Measurements from ENCODE around the gene TGFB1. TPM values are rescaled to one million over a fixed set of nuclear protein-coding genes. Genes with fewer than 3 reads are reported as not detected.
A peak's percentile ranks its signal among the peaks of the same experiment; 100 is the strongest.
"Not testable (repeated sequence)": the region's sequence is repeated elsewhere in the genome, so short reads cannot be mapped to it uniquely, and the experiment has no call there.

TGFB1 gene
- total RNA-seq, 8 experiments from 2014 or later, result 0.71 to 42.7 (median 4.8) TPM

DNA sequence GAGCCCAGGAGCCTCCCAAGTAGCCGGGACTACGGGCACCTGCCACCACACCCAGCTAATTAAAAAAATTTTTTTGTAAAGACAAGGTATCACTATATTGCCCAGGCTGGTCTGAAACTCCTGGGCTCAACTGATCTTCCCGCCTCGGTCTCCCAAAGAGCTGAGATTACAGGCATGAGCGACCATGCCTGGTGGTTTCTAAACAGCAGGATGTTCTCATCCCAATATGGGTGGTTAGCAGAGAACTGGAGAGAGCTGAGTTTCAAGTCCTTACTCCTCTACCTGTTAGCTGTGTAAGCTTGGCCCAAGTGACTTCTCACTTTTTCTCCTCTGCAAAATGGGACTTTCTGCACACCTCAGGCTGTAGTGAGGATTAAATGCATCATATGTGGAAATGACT, 30.6 kb upstream of the TGFB1 start:
- WGBS, 10 experiments, result 83 to 100% (median 83%) methylated on average over 1 to 4 of the region's 5 CpGs; no CpG with 5 or more reads in 7 of the 10 experiments
- no peak for ATAC-seq (replicated peaks in 6 of 8)
- in situ Hi-C loops (cut with MboI; ENCODE audit: low pct_unique_long_range_greater_than_20kb in 2 of 9, low sequenced_read_pairs in 9 of 9, unreplicated experiment in 9 of 9), result no loop called here
- Histone ChIP-seq H3K4me3 (no peak overlapping the region), H3K4me1 (replicated peaks in 1 of 2) (no peaks in the 10 kb centered on the region), H3K27ac (no peak overlapping the region)

DNA sequence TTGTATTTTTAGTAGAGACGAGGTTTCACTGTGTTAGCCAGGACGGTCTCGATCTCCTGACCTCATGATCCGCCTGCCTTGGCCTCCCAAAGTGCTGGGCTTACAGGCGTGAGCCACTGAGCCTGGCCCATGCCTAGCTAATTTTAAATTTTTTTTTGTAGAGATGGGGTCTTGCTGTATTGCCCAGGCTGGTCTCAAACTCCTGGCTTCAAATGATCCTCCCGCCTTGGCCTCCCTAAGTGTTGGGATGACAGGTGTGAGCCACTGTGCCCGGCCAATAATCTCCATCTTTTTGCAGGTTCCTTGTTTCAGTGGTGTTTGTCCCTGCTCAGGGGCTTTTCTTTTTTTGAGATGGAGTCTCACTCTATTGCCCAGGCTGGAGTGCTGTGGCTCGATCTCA, 27.8 kb upstream of the TGFB1 start:
- 80 to 100% (median 94%) methylated on average over 1 to 5 of the region's 8 CpGs; no CpG with 5 or more reads in 3 of the 10 experiments for WGBS, 10 experiments
- H3K27ac ChIP-seq; H3K4me3 ChIP-seq; H3K4me1 ChIP-seq (replicated peaks in 1 of 2); ATAC-seq (replicated peaks in 6 of 8); in situ Hi-C loops (cut with MboI; ENCODE audit: low pct_unique_long_range_greater_than_20kb in 2 of 9, low sequenced_read_pairs in 9 of 9, unreplicated experiment in 9 of 9): not testable (repeated sequence)

DNA sequence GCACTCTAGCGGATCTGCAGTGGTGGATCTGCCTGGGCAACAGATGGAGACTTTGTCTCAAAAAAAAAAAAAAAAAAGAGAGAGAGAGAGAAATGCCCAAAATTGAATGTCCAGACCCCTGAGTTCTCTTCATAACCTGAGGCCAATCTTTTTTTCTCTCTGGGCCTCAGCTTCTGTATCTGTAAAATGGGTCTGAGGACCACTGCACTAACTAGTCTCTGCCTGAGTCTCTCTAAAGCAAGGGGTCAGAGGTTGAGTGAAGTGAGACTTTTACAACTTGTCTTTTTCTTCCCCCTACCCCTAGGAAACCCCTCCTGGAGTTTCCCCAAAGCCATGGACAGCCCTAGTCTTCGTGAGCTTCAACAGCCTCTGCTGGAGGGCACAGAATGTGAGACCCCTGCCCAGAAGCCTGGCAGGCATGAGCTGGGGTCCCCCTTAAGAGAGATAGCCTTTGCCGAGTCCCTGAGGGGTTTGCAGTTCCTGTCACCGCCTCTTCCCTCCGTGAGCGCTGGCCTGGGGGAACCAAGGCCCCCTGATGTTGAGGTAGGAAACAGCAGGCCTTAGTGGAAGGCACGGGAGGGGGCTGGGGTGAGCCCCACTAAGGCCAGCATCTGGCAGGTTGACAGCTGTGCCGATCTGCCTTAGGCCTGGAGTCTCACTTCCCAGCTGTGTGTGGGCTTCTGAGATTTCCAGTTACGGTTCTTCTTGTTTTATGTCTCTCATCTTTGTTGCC, 24.4 kb upstream of the TGFB1 start:
- in situ Hi-C loops (cut with MboI; ENCODE audit: low pct_unique_long_range_greater_than_20kb in 2 of 9, low sequenced_read_pairs in 9 of 9, unreplicated experiment in 9 of 9), result no loop called here
- WGBS, 10 experiments, result 10 to 100% (median 80%) methylated on average over 1 to 2 of the region's 9 CpGs; no CpG with 5 or more reads in 5 of the 10 experiments
- H3K27ac ChIP-seq, result no peak overlapping the region
- no peak overlapping the region for H3K4me3 ChIP-seq
- no peaks in the 10 kb centered on the region for H3K4me1 ChIP-seq (replicated peaks in 1 of 2)
- peak in 1 of 8 experiments; percentile 3 for ATAC-seq (replicated peaks in 6 of 8)

DNA sequence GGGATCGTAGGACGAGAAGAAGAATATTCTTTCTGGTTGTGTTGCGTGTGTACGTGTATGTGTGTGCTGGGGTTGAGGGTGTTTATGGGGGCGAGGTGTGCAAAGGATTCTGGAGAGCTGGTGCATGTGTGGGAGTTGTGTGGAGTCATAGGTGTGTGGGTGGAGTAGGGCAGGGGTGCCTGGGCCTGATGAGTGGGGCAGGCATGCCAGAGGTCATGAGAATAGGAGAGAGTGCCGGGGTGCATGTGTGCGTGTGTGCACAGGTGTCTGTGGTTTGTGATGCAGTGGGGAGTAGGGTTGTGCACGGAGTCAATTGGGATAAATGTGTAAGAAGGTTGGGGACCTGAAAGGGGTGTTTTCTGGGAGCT, 23.3 kb upstream of the TGFB1 start:
- Histone ChIP-seq H3K27ac (no peak overlapping the region), H3K4me3 (peak overlapping the region; percentile 29 to 56 (median 40)), H3K4me1 (replicated peaks in 1 of 2) (no peaks in the 10 kb centered on the region)
- 71 to 100% (median 80%) methylated on average over 1 to 4 of the region's 8 CpGs; no CpG with 5 or more reads in 7 of the 10 experiments for WGBS, 10 experiments
- in situ Hi-C loops (cut with MboI; ENCODE audit: low pct_unique_long_range_greater_than_20kb in 2 of 9, low sequenced_read_pairs in 9 of 9, unreplicated experiment in 9 of 9), result no loop called here
- ATAC-seq (replicated peaks in 6 of 8), result peak in 3 of 8 experiments; percentile 3 to 12 (median 10)

DNA sequence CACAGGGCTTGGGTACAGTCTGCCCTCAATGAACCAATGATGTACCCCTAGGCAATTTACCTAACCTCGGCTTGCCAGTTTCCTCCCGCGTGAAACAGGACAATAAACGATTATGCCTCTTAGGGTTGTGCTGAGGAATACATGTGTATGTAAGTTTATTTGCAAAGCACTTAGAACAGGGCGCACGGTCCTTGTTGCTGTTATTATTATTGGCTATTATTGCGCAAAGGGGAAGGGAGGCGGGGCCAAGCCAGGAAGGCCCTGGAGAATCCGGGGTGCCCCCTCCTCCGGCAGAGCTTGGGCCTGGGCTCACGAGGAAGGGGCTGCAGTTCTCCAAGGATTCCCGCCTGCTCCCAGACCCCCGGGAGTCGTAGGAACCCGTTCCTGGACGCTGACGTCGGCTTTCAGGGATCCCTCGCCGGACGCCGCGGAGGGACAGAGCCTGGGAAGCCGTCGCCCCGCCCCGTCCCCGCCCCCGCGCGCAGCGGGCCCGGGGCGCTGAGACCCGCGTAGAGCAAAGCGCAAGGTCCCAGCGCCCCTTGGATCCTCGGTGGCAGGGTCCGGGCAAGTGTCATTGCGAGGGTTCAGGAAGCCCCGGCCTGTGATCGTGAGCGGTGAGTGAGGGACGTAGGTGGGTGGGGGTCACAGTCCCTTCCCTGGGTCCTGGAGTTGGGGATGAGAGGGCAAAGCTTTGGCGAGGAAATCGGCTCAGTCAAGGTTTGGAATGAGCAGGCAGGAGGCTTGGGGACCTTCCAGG, 22.7 kb upstream of the TGFB1 start, which contains the start of gene TMEM91:
TMEM91 (plus strand) TSS at position 293 of the 757 bp plus-strand sequence. CDS start 1,777 bp downstream, outside the sequence.
- H3K4me3 ChIP-seq, result peak within 1 kb of the TSS; percentile 29 to 56 (median 40)
- peak within 1 kb of the TSS in 1 of 2 donors; percentile 66 for H3K27ac ChIP-seq
- ATAC-seq (replicated peaks in 6 of 8), result peak; percentile 12 to 89 (median 76)
- H3K4me1 ChIP-seq (replicated peaks in 1 of 2), result no peaks in the 10 kb centered on the region
- WGBS, 10 experiments, result 0 to 8% (median 0%) methylated on average over 1 to 18 of the region's 47 CpGs; no CpG with 5 or more reads in 3 of the 10 experiments
- in situ Hi-C loops (cut with MboI; ENCODE audit: low pct_unique_long_range_greater_than_20kb in 2 of 9, low sequenced_read_pairs in 9 of 9, unreplicated experiment in 9 of 9), result no loop called here

DNA sequence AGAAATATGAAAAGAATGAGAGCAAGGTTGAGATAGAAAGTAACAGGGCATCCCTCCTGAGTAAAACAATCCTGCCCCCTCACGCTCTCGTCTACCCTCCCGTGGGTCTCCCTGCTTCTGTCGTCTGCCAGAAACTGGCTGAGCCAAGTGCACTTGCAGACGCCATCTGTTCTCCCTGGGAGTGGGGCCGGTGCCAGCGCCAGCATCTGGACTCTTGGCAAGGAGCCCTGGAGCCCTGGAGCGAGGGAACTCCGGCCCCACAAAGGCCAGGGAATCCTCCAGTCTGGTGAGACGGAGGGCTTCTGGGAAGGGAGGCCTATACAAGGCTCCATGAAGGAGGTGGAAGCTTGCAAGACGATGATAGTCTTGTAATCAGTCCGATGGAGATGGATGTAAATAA, 20.3 kb upstream of the TGFB1 start:
- ATAC-seq (replicated peaks in 6 of 8), result peak in 6 of 8 experiments; percentile 16 to 85 (median 74)
- Histone ChIP-seq H3K4me1 (replicated peaks in 1 of 2) (no peaks in the 10 kb centered on the region), H3K27ac (no peak overlapping the region), H3K4me3 (no peak overlapping the region)
- in situ Hi-C loops (cut with MboI; ENCODE audit: low pct_unique_long_range_greater_than_20kb in 2 of 9, low sequenced_read_pairs in 9 of 9, unreplicated experiment in 9 of 9), result no loop called here
- 10 to 87% (median 39%) methylated on average over 2 to 12 of the region's 12 CpGs; no CpG with 5 or more reads in 4 of the 10 experiments for WGBS, 10 experiments

DNA sequence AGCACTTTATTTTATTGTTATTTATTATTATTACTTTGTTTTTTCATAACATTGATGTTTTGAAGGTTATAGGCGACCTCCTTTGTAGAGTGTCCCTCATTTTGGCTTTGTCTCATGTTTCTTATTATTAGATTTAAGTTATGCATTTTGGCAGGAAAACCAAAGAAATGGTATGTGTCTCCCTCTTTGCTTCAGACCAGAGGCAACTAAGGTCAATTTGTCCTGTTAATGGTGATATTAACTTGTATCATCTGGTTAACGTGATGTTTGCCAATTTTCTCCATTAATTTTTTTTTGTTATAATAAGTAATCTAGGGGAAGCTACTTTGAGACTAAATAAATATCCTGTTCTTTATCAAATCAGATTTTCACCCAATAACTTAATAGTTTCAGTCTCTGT, 18.8 kb upstream of the TGFB1 start:
- H3K4me1 ChIP-seq (replicated peaks in 1 of 2), result no peaks in the 10 kb centered on the region
- in situ Hi-C loops (cut with MboI; ENCODE audit: low pct_unique_long_range_greater_than_20kb in 2 of 9, low sequenced_read_pairs in 9 of 9, unreplicated experiment in 9 of 9), result no loop called here
- no peak for ATAC-seq (replicated peaks in 6 of 8)
- H3K4me3 ChIP-seq, result no peak overlapping the region
- no peak overlapping the region for H3K27ac ChIP-seq
- 40 to 100% (median 78%) methylated on average over 1 to 2 of the region's 2 CpGs for WGBS, 10 experiments

DNA sequence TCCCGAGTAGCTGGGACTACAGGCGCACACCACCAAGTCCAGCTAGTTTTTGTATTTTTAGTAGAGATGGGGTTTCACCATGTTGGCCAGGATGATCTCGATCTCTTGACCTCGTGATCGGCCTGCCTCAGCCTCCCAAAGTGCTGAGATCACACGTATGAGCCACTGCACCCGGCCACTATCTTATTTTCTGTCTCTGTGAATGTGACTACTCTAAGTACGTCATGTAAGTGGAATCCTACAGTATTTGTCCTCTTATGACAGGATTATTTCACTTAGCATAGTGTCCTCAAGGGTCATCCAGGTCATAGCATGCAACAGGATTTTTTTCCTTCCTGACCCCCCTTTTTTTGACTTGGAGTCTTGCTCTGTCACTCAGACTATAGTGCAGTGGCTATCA, 17.8 kb upstream of the TGFB1 start:
- Histone ChIP-seq H3K4me1 (replicated peaks in 1 of 2) (no peaks in the 10 kb centered on the region), H3K27ac (no peak overlapping the region), H3K4me3 (no peak overlapping the region)
- in situ Hi-C loops (cut with MboI; ENCODE audit: low pct_unique_long_range_greater_than_20kb in 2 of 9, low sequenced_read_pairs in 9 of 9, unreplicated experiment in 9 of 9), result no loop called here
- 67 to 100% (median 97%) methylated on average over 1 to 8 of the region's 8 CpGs; no CpG with 5 or more reads in 3 of the 10 experiments for WGBS, 10 experiments
- no peak for ATAC-seq (replicated peaks in 6 of 8)

DNA sequence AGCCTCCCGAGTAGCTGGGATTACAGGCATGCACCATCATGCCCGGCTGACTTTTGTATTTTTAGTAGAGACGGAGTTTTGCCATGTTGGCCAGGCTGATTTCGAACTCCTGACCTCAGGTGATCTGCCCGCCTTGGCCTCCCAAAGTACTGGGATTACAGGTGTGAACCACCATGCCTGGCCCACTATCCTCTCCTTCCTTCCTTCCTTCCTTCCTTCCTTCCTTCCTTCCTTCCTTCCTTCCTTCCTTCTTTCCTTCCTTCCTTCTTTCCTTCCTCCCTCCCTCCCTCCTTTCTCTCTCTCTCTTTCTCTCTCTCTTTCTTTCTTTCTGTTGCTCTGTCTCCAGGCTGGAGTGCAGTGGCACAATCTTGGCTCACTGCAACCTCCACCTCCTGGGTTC, 17.4 kb upstream of the TGFB1 start:
- not testable (repeated sequence) for ATAC-seq (replicated peaks in 6 of 8)
- WGBS, 10 experiments, result 100% methylated on average over 2 of the region's 5 CpGs; no CpG with 5 or more reads in 9 of the 10 experiments

DNA sequence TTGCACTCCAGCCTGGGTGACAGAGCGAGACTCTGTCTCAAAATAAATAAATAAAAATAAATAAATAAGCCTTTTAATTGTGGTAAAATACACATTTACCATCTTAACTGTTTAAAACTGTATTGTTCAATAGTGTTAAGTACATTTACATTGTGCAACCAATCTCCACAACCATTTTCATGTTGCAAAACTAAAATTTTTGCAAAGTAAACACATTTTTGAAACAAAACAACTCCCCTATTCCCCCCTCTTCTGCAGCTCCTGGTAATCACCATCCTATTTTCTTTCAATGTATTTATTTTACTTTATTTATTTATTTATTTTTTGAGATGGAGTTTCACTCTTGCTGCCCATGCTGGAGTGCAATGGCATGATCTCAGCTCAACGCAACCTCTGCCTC, 16.0 kb upstream of the TGFB1 start:
- Histone ChIP-seq H3K4me1 (replicated peaks in 1 of 2) (peaks cover 0 to 3% of the 10 kb centered on the region in 2 donors), H3K27ac (no peak overlapping the region), H3K4me3 (no peak overlapping the region)
- no peak for ATAC-seq (replicated peaks in 6 of 8)
- WGBS, 10 experiments, result 100% methylated on average over 1 to 2 of the region's 2 CpGs; no CpG with 5 or more reads in 2 of the 10 experiments
- in situ Hi-C loops (cut with MboI; ENCODE audit: low pct_unique_long_range_greater_than_20kb in 2 of 9, low sequenced_read_pairs in 9 of 9, unreplicated experiment in 9 of 9), result no loop called here

More for the DNA sequence above, 17.4 kb upstream of the TGFB1 start:
- H3K27ac ChIP-seq; in situ Hi-C loops (cut with MboI; ENCODE audit: low pct_unique_long_range_greater_than_20kb in 2 of 9, low sequenced_read_pairs in 9 of 9, unreplicated experiment in 9 of 9); H3K4me3 ChIP-seq; H3K4me1 ChIP-seq (replicated peaks in 1 of 2): not testable (repeated sequence)

DNA sequence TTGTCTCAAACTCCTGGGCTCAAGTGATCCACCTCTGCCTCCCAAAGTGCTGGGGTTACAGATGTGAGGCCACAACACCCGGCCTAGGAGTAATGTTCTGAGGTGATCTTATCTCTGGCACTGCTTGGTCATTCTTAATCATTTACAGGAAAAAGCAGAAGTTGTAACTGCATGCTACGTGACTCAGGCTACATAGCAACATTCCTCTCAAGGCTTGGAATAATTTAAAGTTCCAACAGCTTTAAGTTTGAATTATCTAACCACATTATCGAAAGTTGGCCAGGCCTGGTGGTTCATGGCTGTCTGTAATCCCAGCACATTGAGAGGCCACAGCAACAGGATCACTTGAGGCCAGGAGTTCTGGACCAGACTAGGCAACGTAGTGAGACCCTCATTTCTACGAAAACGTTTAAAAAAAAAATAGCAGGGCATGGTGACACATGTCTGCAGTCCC, 14.2 kb upstream of the TGFB1 start:
- Histone ChIP-seq H3K4me3 (no peak overlapping the region), H3K27ac (no peak overlapping the region), H3K4me1 (replicated peaks in 1 of 2) (peaks cover 4 to 5% of the 10 kb centered on the region in 2 donors)
- 54 to 97% (median 81%) methylated on average over 1 to 5 of the region's 6 CpGs; no CpG with 5 or more reads in 4 of the 10 experiments for WGBS, 10 experiments
- in situ Hi-C loops (cut with MboI; ENCODE audit: low pct_unique_long_range_greater_than_20kb in 2 of 9, low sequenced_read_pairs in 9 of 9, unreplicated experiment in 9 of 9), result no loop called here
- ATAC-seq (replicated peaks in 6 of 8), result peak in 2 of 8 experiments; percentile 34 to 53

DNA sequence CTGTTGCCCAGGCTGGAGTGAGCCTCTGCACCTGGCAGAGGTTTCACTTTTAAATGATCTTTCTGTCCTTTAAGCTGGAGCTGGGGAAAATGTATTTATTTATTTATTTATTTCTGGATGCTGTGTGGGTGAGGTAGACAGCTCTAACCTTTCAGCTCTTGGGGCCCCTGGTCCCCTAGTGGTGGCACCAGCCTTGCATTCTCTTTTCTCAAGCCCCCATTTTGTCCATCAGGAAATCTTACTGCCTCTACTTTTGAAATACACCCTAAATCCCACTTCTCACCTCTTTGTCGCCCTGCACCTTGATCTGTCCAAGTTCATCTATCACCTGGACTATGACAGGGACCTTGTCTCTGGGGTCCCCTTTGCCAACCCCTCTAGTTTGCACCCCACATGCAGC, 12.4 kb upstream of the TGFB1 start:
- ATAC-seq (replicated peaks in 6 of 8), result no peak
- H3K4me3 ChIP-seq, result no peak overlapping the region
- WGBS, 10 experiments, result 100% methylated on average over 1 of the region's 1 CpG; no CpG with 5 or more reads in 9 of the 10 experiments
- in situ Hi-C loops (cut with MboI; ENCODE audit: low pct_unique_long_range_greater_than_20kb in 2 of 9, low sequenced_read_pairs in 9 of 9, unreplicated experiment in 9 of 9), result no loop called here
- peaks cover 4 to 5% of the 10 kb centered on the region in 2 donors for H3K4me1 ChIP-seq (replicated peaks in 1 of 2)
- no peak overlapping the region for H3K27ac ChIP-seq
